GM10266 (cell line): ENCODE results near the gene RFXANK.

Experiments
- DNase-seq: peaks from one replicate; pipeline ENCODE4 v3.0.0; 2012; ENCODE audit errors: extremely low spot score
- CTCF ChIP-seq: IDR thresholded peaks from 2 replicates; pipeline ENCODE4 v1.5.1; 2012; ENCODE audit warnings: mild to moderate bottlenecking, low read depth; ENCODE audit not compliant: control insufficient read depth, insufficient read depth; ENCODE audit errors: missing control alignments

The RFXANK gene

GRCh38 chr19:19159534-19159933 lies 32.5 kb upstream of the RFXANK start:
- TF ChIP-seq CTCF: no peak
- DNase-seq: no peak

- peak; percentile 72 for DNase-seq
These were observed 31.5 kb upstream of the RFXANK start for GRCh38 chr19:19160461-19161035.

GRCh38 chr19:19162495-19162894 lies 29.6 kb upstream of the RFXANK start:
- TF ChIP-seq CTCF: no peak
- DNase-seq: no peak

More at GRCh38 chr19:19160461-19161035, 31.5 kb upstream of the RFXANK start:
- TF ChIP-seq CTCF: no peak

GRCh38 chr19:19165396-19165795 lies 26.7 kb upstream of the RFXANK start:
- no peak for DNase-seq
- TF ChIP-seq CTCF: no peak

- DNase-seq: no peak
- no peak for TF ChIP-seq CTCF
These were observed 24.4 kb upstream of the RFXANK start for GRCh38 chr19:19167612-19168011.

GRCh38 chr19:19169236-19170052 lies 22.6 kb upstream of the RFXANK start:
- no peak for DNase-seq
- no peak for TF ChIP-seq CTCF
